ENCODE measurements around the gene BCL2L12.
"Not testable (repeated sequence)": the region's sequence is repeated elsewhere in the genome, so short reads cannot be mapped to it uniquely, and the experiment has no call there.

BCL2L12 gene

DNA sequence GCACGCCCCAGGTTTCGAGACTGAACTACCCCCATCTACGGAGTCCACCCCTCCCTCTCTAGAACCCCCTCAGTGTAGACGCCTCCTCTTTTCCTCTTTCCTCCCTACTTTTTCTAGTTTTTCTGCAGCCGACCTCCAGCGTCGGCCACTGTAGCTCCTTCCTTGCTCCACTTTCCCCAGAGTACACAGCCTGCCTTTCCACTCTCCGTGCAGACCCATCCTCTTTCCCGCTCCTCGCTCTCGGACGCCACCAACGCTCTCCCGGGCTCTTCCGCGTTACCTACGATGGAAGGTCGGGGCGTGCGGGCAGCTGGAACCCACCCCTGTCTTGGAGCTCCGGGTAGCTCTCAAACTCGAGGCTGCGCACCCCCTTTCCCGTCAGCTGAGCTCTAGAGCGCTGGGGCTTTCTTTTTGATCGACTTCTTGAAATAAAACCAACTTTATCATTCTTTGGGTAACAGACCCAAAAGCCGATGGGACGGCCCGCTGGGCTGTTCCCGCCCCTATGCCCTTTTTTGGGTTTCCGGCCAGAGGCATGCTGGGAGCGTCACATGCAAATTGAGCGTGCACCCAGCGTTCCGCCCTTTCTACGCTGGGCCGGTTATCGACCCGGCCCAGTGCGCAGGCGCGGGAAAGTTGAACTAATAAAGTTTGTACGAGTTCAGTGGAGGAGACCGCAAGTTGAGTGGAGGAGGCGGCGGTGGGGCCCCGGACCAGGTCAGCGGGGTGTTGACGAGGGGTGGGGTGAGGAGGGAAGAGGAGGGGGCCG, at the start of gene BCL2L12, which contains the start of gene IRF3:
TSS of gene BCL2L12 (plus strand) at position 583 of the 769 bp plus-strand sequence. CDS start 760 bp downstream, outside the sequence.
TSS of gene IRF3 (minus strand) at position 507 of the 769 bp plus-strand sequence. CDS start 1,019 bp downstream, outside the sequence.
- DNase-seq, result no peak

DNA sequence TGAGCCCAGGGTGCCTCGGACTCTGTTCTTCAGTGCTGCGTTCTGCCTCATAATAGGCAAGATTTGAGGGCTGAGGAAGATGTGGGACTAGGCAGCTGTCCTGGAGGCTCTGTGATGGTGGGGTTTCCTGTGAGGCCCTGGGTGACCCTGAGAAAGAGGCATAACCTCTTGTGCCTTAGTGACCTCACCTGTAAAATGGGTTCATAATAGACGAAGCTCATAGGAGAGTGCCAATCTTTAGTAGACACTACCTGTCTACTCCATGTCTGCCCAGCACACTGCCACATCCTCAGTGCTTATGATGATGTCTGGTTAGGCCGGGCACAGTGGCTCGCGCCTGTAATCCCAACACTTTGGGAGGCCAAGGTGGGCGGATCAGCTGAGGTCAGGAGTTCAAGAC, 49.2 kb upstream of the BCL2L12 start:
- no peak for DNase-seq

DNA sequence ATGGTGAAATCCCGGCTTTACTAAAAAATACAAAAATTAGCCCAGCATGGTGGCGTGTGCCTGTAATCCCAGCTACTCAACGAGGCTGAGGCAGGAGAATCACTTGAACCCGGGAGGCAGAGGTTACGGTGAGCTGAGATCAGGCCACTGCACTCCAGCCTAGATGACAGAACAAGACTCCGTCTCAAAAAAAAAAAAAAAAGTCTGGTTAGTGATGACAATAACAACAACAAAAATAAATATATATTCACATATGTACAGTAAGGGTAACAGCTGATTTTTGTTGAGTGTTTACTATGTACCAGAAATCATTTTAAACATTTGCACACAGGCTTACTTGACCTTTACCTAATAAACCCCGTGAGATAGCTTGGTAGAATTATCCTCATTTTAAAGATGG, 48.8 kb upstream of the BCL2L12 start:
- DNase-seq, result no peak

- DNase-seq, result not testable (repeated sequence)
Measured at GRCh38 chr19:49617860-49618259, 47.9 kb upstream of the BCL2L12 start.

GRCh38 chr19:49624967-49625910, 40.5 kb upstream of the BCL2L12 start:
- no peak for DNase-seq

DNA sequence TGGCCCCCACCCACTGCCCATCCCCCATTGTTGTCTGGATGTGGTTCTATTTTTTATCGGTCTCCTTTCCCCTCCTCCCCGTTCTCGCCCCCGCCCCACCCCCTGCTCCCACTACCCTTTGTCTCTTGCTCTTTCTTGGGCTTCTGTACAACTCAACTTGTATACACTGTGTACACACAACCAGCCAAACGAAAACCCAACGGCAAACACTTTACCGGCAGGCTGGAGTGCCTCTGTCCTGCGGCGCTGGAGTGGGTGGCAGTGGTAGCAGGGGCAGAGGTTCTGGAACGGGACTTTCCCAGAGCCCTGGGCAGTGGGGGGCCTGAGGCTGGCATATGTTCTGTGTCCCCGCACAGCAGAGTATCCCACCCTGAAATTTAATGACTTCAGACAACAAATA, 39.5 kb upstream of the BCL2L12 start:
- DNase-seq, result no peak

- DNase-seq, result no peak
Measured at GRCh38 chr19:49629659-49630058, 36.1 kb upstream of the BCL2L12 start.

GRCh38 chr19:49631014-49631588, 34.6 kb upstream of the BCL2L12 start:
- no peak for DNase-seq

DNA sequence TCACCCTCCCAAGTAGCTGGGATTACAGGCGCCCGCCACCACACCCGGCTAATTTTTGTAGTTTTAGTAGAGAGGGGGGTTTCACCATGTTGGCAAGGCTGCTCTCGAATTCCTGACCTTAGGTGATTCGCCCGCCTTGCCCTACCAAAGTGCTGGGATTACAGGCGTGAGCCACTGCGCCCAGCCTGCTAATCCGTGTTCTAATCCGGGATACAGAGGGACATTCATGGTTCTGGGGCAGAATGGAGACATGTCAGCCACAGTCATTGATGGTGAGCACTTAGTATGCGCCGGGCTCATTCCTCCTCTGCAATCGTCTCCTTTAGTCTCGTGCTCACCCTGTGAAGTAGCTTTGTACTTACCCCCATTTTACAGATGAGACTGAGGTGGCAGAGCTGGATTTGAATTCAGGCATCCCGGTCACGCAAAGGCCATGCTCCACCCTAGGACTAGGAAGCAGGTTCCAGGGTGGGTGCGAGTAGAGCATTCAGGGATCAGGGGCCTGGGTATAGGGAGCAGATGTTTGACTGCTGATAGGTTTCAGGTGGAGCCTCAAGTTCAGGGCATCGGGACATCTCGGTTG, 34.0 kb upstream of the BCL2L12 start:
- DNase-seq, result no peak

DNA sequence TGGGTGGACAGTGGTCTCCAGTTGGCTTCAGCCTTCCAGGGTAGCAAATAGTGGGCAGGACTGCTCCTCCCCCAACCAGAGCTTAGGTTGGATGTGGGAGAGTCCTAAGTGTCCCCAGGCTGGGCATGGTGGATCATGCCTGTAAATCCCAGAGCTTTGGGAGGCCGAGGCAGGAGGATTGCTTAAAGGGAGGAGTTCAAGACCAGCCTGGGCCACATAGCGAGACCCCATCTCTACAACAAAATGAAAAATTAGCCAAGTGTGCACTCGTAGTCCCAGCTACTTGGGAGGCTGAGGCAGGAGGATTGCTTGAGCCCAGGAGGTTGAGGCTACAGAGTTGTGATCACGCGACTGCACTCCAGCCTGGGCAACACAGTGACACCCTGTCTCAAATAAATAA, 33.2 kb upstream of the BCL2L12 start:
- DNase-seq, result no peak

- DNase-seq, result not testable (repeated sequence)
Measured at GRCh38 chr19:49633273-49633672, 32.5 kb upstream of the BCL2L12 start.

- no peak for DNase-seq
Measured at GRCh38 chr19:49635530-49636232, 30.1 kb upstream of the BCL2L12 start.

GRCh38 chr19:49636233-49636932, 29.4 kb upstream of the BCL2L12 start:
- DNase-seq, result no peak

DNA sequence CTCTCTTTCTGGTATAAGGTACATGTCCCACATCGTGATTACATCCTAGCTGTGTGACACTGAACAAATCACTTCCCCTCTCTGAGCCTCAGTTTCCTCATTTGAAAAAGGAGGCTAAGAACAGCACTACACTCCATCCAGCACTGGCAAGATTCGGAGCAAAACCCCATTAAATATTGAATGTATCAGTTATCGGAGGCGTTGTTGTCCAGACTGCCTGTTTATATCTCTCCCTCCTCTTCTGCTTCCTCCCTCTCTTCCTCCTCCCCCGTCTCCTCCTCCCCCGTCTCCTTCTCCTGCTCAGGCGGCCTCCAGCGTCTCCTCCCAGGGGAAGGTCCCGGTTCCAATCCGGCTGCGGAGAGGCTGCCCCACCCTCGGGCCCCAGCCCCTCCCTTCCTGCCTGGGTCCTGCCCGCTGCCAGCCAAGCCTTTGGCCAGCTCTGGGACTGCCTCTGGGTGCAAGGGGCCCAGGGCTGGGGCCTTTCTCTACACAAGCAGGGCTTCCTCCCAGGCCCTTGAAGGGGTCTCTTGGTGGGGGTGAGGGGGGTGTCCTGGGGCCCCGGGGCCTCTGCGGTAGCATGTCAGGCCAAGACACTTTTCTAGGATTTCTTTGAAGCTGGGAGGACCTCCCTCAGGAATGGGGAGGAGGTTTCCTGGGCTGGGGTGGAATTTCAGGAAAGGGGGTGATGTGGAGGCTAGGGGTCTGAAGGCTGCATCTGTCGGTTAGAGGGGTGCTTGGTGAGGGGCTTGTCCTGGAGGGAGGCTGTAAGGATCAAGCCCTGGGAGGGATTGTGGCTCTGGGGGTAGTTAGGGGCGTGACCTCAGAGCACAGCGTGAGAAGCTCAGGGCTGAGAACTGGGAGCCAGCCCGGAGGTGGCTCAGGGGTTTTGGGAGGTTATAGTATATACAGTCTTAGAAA, 27.7 kb upstream of the BCL2L12 start:
- DNase-seq, result no peak

- no peak for DNase-seq
Measured at GRCh38 chr19:49639401-49640112, 26.2 kb upstream of the BCL2L12 start.

GRCh38 chr19:49640113-49640898, 25.4 kb upstream of the BCL2L12 start, which contains the start of gene RRAS:
TSS of gene RRAS (minus strand) at chr19:49640143. CDS start at chr19:49640098, 45 bp downstream.
- DNase-seq, result peak; percentile 93

- DNase-seq, result peak; percentile 82
Measured at GRCh38 chr19:49641688-49642491, 23.8 kb upstream of the BCL2L12 start, which contains the start of gene SCAF1. TSS of gene SCAF1 (plus strand) at chr19:49642209. CDS start at chr19:49645027, 2,818 bp downstream.

Data from cortex of kidney (tissue), 1 donor.